ENCODE measurements around the gene LRRC8E.

DNA sequence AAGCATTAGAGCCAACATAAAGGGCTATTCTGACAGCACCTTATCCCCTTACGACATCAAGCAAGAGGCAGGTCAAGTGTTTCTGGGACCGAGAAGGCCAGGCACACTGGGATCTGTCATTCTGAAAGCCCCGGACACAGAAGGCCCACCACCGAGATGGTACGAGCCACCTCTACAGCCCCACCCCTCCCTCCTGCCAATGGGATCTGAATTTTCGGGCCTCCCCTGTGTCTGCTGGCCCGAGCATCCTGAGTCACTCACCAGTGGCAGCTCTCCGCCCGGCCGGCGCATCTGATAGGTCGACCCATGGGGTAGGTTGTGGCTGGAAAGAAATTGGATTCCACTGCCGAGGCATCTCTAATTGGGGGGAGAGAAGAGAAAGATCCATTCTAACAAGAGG lies 52.5 kb downstream of the LRRC8E start:
- TF ChIP-seq POLR2A (IDR thresholded peaks at IDR 0.05) (no peak), CTCF (IDR thresholded peaks at IDR 0.05) (no peak)

All from uterus (tissue), 2 donors.